ENCODE measurements around the gene FN1. TPM values are rescaled to one million over a fixed set of nuclear protein-coding genes. Genes with fewer than 3 reads are reported as not detected.

FN1 gene
- total and polyA plus RNA-seq, 11 donors: 100 to 1,418 (median 343) TPM

- Histone ChIP-seq H3K9me3 (no peaks in the 10 kb centered on the region), H3K4me1 (no peaks in the 10 kb centered on the region), H3K27me3 (no peaks in the 10 kb centered on the region), H3K27ac (no peak overlapping the region), H3K36me3 (peaks cover 0 to 100% (median 75%) of the 10 kb centered on the region in 9 donors), H3K4me3 (no peak overlapping the region)
- no peak for DNase-seq
- WGBS, 4 donors: 81 to 88% (median 82%) methylated on average over 7 of the region's 7 CpGs
- no peak for ATAC-seq
- intact Hi-C loops (cut with DNase I): no loop called here
- TF ChIP-seq POLR2A (IDR thresholded peaks at IDR 0.05) (no peak), CTCF (IDR thresholded peaks at IDR 0.05) (no peak)
Observed at GRCh38 chr2:215384710-215385109, 51.2 kb downstream of the FN1 start.

DNA sequence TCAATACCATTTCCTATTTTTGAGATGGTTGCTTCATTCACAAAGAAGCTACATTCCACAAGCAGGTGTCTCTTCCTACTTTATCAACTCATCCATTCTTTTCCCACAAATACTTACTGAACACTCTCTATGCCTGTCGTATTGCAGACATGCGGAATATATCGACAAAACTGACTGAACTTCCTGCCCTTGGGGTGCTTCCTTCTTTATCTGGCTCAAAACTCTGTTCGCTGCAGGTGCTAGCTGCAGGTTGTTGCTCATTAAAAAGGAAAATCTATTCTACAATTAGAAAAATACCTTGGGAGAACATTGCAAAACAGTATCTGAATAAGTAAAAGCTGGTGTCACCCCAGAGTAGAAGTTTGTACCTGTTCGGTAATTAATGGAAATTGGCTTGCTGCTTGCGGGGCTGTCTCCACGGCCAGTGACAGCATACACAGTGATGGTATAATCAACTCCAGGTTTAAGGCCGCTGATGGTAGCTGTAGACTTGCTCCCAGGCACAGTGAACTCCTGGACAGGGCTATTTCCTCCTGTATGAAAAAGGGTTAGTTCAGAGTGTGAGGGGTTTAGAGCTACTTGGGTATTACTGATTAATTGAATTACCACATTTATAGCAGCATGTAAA lies 52.1 kb downstream of the FN1 start:
- Histone ChIP-seq H3K27ac (no peak overlapping the region), H3K27me3 (no peaks in the 10 kb centered on the region), H3K36me3 (peaks cover 0 to 100% (median 79%) of the 10 kb centered on the region in 9 donors), H3K4me1 (no peaks in the 10 kb centered on the region), H3K4me3 (no peak overlapping the region), H3K9me3 (no peaks in the 10 kb centered on the region)
- TF ChIP-seq POLR2A (IDR thresholded peaks at IDR 0.05) (no peak), CTCF (IDR thresholded peaks at IDR 0.05) (no peak)
- intact Hi-C loops (cut with DNase I): no loop called here
- no peak for DNase-seq
- ATAC-seq: no peak
- WGBS, 4 donors: 93 to 96% (median 95%) methylated on average over 8 of the region's 8 CpGs

- DNase-seq: no peak
- intact Hi-C loops (cut with DNase I): no loop called here
Observed at GRCh38 chr2:215382480-215382879, 53.4 kb downstream of the FN1 start.

DNA sequence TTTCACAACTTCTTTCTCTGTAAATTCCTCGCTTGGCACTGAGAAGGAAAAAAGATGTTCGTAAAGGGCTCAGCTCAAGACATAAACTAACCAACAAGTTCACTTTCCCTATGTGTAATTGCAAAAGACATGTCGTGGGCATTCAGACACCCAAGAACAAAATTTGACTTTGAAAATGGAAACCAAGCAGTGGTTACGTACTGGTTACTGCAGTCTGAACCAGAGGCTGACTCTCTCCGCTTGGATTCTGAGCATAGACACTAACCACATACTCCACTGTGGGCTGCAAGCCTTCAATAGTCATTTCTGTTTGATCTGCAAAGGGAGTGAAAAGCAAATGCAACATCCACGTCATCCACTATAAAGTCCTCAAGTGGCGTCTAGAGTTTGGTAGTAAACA lies 53.9 kb downstream of the FN1 start:
- H3K4me1 ChIP-seq: no peaks in the 10 kb centered on the region
- no peak for DNase-seq
- peaks cover 0 to 100% (median 80%) of the 10 kb centered on the region in 9 donors for H3K36me3 ChIP-seq
- 92 to 96% (median 93%) methylated on average over 7 of the region's 7 CpGs for whole genome bisulfite sequencing, 4 donors
- no peak overlapping the region for H3K4me3 ChIP-seq
- ATAC-seq: no peak
- no peak overlapping the region for H3K27ac ChIP-seq
- H3K27me3 ChIP-seq: no peaks in the 10 kb centered on the region
- no peak for TF ChIP-seq CTCF (IDR thresholded peaks at IDR 0.05)
- TF ChIP-seq POLR2A (IDR thresholded peaks at IDR 0.05): no peak
- H3K9me3 ChIP-seq: no peaks in the 10 kb centered on the region
- intact Hi-C loops (cut with DNase I): no loop called here

More at GRCh38 chr2:215382480-215382879, 53.4 kb downstream of the FN1 start:
- Histone ChIP-seq H3K27me3 (no peaks in the 10 kb centered on the region), H3K27ac (no peak overlapping the region), H3K36me3 (peaks cover 0 to 100% (median 80%) of the 10 kb centered on the region in 9 donors), H3K9me3 (no peaks in the 10 kb centered on the region), H3K4me1 (no peaks in the 10 kb centered on the region), H3K4me3 (no peak overlapping the region)
- no peak for ATAC-seq
- no peak for TF ChIP-seq POLR2A (IDR thresholded peaks at IDR 0.05)
- TF ChIP-seq CTCF (IDR thresholded peaks at IDR 0.05): no peak
